Neural cell (in vitro differentiated cells): ENCODE measurements around the gene CLDN6.

Experiments used
- CTCF ChIP-seq: fragments of 450-650 bp; IDR thresholded peaks from 2 replicates; pipeline ENCODE4 v1.5.1; 2014; ENCODE audit warnings: antibody characterized with exemption, mild to moderate bottlenecking, moderate library complexity; ENCODE audit not compliant: poor library complexity, severe bottlenecking
- EP300 ChIP-seq: fragments of 450-650 bp; conservative IDR thresholded peaks from 2 replicates; pipeline ENCODE4 v1.6.1; 2014; ENCODE audit warnings: antibody characterized with exemption, mild to moderate bottlenecking, moderate library complexity; ENCODE audit not compliant: poor library complexity, severe bottlenecking
- EZH2 ChIP-seq: fragments of 200-600, 300-800 bp; shearing (Covaris generic), sonication (generic); IDR thresholded peaks from 2 replicates; pipeline ENCODE4 v1.6.1; 2014; ENCODE audit warnings: antibody characterized with exemption, low read length, borderline replicate concordance, mild to moderate bottlenecking; ENCODE audit not compliant: insufficient read depth, poor library complexity, severe bottlenecking
- MXI1 ChIP-seq: fragments of 450-650 bp; conservative IDR thresholded peaks from 2 replicates; pipeline ENCODE4 v1.6.1; 2014; ENCODE audit warnings: antibody characterized with exemption, mild to moderate bottlenecking; ENCODE audit not compliant: poor library complexity, severe bottlenecking
- POLR2AphosphoS5 ChIP-seq: IDR thresholded peaks from 2 replicates; pipeline ENCODE4 v1.6.1; 2012
- TAF1 ChIP-seq: IDR thresholded peaks from 2 replicates; pipeline ENCODE4 v1.6.1; 2012; ENCODE audit warnings: low read depth

- TF ChIP-seq CTCF: no peak
- TF ChIP-seq POLR2AphosphoS5: no peak
- TF ChIP-seq EZH2: peak; percentile 82
- no peak for TF ChIP-seq TAF1
- no peak for TF ChIP-seq MXI1
- TF ChIP-seq EP300: no peak
Measured at GRCh38 chr16:3035972-3036725, 18.2 kb upstream of the CLDN6 start.
